AML-193 (cell line): ENCODE measurements around the gene ZMIZ1.
"Not testable (repeated sequence)": the region's sequence is repeated elsewhere in the genome, so short reads cannot be mapped to it uniquely, and the experiment has no call there.

ENCODE experiments used
- DNase-seq, 2 experiments: peaks; one replicate each; lab custom pipeline; 2025; lab: John Stamatoyannopoulos, UW

ZMIZ1 gene

DNA sequence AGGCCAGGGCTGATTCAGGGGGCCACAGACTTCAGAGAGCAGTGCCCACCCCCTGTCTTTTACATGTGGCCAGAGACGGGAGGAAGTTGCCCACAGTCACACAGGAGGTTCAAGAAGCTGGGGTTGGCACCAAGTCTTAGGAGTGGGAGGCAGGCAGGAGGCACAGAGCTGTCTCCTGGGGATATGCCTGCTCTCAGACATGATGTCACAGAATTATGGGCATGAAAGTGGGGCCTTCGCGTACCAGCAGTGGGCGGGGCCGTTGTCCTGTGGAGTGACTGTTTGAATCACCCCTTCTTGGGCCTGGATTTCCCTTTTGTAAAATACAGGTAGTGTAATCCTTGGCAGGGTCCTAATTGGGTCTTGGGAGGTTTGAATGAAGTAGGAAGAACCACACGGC, 197.3 kb downstream of the ZMIZ1 start:
- DNase-seq, result no peak

DNA sequence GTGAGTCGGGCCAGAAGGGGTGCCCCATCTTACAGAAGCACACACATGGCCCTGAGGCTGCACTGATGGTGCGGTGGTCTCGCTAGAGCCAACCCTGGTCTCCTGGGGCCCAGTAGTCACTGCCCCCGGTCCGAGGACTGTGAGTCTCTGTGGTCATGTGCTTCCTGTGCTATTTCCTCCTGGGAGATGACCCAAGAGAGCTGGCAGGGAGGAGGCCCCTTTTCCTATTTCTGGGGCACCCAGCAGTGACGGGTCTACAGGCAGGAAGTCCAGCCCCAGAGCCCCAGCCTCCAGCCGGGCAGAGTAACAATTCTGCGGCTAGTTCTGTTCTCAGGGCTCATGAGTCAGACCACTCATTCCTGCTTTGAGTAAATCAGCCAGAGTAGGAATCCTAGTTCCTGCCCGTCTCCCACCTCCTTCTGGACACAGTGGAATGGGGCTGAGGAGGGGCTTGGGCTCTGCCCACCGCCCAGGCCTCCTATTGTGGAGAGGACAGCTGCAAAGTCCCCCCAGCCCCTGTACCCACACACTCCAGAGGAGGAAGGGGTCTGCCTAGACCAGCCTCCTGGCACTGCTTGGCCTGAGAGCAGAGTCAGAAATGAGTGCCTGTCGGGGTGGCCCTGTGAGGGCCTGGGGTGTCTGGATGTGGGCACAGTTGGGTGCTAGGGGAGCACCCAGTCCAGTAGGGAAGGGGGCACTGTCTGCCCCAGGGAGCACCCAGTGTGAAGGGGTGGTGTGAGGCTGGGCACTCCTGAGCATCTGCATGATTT, 198.0 kb downstream of the ZMIZ1 start:
- peak; percentile 76 to 87 for DNase-seq

DNA sequence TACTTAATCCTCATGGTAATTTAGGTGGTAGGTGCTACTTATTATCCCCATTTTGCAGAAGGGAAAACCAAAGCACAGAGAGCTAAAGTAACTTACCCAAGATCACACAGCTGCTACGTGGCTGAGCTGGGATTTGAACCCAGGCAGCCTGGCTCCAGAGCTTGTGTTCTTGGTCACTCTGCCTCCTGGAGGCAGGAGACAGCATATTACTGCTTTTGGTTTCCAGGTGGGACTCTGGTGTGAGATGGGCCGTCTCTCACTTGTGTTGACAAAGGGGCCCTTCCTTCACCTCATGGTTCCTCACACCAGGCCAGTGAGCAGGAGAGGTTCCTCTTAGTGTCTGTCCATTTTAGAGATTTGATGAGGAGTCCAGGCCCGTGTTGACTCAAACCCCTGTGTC, 198.7 kb downstream of the ZMIZ1 start:
- DNase-seq, result no peak

DNA sequence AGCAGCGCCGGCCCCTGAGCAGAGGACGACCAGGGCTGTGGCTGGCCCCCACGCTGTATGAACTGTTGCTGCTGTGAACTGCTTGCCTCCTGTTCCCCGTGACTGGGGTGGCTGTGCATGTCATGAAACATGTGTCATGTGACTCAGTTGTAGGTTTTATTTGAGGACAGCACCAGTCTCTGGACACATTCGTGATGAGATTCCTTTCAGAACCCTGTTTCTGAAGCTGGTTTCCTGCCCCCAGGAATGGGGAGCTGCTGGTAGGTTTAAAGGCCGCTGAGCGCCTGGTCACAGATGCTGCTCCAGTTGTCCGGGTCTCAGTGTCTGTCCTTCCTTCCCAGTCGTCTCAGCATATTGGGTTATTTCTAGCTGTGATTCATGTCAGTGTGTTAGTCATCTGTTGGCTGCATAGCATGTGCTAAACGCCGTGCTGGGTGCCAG, 199.4 kb downstream of the ZMIZ1 start:
- DNase-seq, result no peak

DNA sequence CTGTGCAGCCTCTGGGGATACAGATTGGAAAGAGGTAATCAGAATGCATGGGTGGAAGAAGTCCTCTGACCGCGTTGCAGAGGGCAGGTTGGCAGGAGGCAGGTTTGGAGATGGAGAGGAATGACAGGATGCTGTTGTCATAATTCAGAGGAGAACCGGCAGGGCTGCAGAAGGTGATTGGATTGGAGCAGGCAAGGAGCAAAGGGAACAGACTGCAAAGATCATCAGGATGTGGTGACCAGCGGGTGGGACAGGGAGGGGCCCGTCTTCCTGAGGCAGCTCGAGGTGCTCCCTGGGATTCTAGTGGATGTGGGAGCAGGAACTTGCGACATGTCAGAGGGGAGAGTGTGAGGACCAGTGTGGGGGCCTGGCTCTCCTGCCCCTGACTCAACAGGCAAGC, 200.0 kb downstream of the ZMIZ1 start:
- no peak for DNase-seq

DNA sequence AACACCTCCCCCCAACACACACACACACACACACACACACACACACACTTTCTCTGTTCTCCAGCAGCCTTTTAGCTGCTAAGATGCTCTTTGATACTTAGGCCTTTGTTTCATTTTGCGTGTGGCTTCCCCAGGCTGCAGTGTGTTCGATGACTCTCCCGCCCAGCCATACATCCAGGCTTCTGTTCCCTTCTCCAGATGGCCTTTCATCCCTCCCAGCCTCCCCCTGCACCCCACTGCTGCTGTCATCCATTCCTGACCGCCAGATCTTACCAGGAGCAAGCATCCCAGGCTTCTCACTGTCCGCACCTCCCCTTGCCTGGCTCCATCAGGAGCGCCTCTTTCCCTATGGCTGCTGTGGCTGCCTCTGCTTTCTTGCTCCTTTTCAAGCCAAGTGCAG, 200.7 kb downstream of the ZMIZ1 start:
- no peak for DNase-seq

DNA sequence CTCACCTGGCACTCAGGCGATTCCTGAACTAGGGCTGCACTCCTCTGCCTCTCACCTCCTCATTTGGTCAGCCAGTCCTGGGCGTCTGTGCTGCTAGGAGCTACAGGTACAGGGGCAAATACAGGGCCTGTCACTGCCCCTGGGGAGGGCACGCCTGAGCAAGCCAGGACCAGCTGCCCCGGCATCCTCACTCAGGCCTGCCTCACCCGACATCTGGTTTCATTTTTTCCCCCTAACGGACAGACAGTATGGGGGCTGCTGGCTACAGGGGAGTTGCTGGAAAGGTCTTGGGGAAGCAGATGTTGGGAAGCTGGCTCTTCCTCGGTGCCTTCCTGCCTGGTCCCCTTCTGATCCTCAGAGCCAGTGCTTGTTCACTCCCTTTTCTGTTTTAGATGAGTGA, 201.2 kb downstream of the ZMIZ1 start:
- no peak for DNase-seq

DNA sequence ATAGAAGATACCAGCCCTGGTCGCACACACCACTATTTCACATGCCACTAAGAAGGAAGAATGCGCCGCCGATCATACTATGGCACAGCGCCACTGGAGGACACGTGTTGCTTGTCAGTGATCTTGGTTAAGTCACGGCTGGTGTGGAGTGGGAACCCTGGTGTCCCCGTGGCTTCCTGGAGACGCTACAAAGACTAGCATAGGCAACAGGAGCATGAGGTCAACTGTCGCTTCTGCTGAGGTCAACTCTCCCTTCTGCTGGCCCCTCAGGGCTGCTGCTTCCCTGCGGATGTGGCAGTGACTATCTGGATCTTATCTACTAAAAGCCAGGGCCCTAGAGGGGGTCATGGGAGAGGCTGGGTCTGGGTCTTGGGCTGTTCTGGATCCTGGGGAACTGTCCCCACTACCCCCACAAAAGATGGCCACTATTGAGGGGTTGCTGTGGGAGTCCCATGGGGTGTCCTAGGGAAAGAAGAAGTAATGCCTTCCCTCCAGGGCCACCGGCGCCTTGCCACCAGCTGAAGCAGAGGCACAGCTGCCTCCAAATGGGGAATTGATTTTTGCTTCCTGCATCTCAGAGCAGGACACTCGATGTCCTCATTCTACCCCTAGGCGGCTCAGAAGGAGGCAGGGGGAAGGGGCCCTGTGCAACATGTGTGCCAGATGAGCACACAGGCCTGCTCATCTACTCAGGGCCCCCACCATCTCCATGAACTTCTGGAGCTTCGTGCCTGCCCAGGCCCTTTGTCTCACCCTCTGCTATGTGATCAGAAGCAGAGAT, 201.9 kb downstream of the ZMIZ1 start:
- DNase-seq, result peak; percentile 16 to 20

DNA sequence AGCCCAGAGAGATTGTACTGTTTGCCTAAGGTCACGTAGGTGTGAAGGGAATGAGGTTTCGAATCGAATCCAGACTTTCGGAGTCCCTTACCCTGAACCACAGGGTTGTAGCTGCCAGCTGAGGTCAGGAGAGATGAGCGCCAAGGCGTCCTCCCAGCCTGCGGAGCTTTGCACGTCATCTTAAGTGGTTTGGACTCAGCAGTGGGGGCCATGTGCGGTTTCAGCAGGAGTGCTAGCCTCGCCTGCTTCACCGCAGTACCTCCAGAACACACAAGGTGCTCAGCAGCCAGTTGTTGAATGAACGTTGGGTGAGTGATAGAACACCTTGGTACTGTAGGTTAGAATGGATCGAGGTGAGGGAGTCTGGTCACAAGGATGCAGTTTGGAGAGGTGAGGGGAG, 203.6 kb downstream of the ZMIZ1 start:
- DNase-seq, result no peak

DNA sequence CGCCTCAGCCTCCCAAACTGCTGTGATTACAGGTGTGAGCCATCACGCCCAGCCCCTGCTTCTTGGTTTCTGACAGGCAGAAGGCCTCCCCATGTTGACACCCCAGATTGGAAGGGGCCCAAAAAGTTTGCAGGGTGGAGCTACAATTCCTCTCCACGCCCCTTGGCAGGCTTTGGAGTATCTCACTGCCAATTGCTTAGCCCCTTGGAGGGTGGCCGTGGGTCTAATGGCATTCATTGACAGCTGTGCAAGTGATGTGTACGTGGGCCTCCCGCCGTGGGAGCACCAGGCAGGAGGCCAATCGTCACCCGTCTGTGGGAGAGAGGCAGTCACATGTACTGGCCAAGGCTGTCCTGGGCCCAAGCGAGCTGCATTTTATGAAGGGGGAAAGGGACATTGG, 204.8 kb downstream of the ZMIZ1 start:
- DNase-seq, result no peak

DNA sequence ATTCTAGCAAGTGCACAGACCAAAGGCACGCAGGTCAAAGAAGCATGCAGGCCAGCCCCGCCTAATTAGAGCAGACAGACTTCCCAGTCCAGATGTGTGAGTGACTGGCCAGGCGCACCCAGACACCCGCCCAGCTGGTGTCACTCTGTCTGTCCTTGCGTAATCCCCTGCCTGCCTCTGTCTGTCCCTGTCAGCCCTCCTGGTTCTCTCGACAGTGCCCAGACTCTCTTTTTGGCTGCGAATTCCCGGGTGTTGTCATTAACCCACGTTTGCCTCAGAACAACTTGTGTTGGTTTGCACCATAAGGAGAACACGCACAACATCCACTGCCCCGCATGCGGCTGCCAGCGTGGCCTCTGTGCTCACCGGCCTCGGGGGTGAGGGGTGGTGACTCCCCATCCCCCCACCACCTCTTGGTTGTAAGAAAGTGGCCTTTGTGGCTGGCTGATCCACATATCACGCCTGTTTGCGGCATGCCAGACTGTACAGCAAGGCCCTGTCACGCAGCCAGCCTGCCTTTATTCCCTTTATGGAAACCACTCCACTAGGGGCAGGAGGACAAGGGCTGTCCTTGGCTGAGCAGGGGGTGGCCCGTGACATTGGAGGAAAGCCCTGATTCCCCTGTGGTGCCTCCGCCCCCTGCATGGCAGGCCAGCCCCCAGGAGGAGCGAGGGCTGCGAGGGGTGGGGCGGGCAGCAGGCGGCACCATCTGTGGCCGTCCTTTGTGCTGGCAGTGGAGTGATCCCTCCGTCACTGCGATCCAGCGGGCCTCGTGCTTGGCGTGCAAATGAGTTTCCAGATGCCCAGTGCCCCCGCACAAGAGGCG, 205.7 kb downstream of the ZMIZ1 start:
- DNase-seq, result peak; percentile 46 to 59

DNA sequence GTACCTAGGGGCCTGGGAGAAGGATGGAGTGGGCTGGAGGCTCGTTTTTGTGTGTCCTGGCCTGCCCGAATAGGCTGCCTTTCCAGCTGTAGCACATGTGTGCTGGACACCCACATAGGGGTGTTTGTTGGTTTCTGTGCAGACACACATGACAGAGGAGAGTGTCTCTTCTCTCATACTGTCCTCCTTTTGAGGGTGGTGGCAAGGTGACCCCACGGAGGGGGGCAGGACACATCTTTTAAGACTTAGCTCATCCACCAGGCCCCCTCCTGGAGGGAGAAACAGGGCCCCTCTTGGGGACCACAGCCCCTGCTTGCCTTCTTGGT, 206.3 kb downstream of the ZMIZ1 start:
- no peak for DNase-seq

DNA sequence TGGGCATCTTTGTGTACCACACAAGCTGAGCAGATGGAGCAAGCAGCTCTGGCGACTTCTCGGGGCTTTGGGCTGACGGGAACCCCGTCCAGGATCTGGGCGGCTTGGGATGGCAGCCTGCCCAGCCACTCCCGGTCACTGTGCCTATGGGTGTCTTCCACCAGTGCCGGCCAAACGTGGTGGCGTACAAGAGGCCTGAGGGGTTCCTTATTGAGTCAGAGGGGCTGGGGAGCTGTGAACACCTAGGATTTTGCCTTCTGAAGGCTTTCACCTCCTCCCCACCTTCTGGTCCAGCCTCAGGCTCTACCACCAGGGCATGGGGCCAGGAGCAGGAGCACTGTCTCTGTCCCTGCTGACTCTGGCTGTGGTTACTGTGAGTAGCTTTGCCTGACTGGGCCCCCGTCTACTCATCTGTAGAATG, 206.7 kb downstream of the ZMIZ1 start:
- DNase-seq, result no peak

DNA sequence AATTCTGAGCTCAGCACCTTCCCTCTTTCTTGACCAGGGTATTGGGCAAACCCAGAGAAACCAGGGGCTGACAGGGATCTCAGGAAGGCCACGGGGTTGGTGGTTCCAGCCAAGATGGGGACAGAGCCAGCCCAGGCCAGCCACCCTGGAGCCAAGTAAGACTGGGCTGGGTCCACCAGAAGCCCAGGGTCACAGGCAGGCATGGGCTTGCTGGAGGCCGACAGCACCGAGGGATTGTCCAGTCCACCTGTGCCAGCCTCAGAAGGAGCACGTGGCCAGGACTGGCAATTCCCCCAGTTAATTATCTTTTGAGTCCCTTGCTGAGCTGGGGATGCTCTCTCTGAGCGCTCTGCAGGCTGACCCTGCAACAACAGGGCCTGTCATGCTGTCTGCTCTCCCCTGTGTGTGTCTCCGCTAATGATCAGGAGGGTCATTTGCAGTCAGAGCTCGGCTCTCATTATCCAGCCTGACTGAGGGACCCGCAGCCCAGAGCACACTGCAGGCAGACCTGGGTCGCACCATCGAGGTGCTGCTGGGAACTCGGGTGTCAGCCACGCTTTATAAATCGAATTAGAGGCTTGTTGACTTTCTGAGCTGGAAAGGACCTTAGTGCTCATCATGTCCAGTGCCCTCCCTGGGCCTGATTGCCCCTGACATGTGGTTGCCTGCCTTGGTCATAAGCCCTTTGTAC, 209.0 kb downstream of the ZMIZ1 start:
- DNase-seq, result no peak

DNA sequence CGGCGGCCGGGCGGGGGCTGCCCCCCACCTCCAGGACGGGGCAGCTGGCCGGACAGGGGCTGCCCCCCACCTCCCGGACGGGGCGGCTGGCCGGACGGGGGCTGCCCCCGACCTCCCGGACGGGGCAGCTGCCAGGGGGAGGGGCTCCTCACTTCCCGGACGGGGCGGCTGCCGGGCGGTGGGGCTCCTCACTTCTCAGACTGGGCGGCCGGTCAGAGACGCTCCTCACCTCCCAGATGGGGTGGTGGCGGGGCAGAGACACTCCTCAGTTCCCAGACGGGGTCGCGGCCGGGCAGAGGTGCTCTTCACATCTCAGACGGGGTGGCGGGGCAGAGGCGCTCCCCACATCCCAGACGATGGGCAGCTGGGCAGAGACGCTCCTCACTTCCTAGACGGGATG, 210.3 kb downstream of the ZMIZ1 start:
- not testable (repeated sequence) for DNase-seq

DNA sequence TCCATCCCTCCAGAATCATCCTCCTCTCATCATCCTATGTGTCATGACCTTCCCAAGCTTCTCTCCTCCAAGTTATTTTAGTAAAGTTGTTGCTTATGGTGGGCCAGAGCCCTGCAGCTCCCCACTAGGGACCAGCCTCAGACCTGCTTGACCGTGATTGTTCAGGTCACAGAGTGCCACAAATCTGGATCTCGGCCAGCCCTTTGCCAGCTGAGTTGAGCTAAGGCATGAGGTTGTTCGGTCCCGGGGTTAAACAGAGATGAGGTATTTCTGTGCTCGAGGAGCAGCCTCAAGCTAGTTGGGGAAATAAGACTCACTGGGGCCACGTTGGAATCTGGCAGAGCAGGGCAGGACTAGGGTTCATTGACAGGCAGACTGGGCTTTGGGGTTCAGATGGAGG, 212.2 kb downstream of the ZMIZ1 start:
- no peak for DNase-seq

DNA sequence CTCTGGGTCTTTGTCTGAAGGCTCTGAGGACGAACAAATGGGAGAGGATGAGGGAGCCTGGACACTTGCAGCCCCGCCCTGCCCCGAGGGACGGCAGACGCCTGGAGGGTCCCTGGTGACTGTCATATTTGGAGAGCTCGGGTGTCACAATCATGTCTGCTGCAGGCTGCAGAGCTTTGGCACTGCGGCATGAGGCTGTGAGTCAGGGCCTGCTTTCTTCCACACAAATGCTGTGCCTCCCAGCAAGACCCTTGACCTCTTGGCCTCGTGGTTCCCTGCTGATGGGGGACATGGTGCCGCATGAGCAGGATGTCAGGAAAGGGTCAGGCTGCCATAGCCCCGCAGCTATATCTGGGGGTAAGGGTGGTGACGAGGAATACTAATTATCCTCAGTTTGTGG, 213.6 kb downstream of the ZMIZ1 start:
- no peak for DNase-seq

DNA sequence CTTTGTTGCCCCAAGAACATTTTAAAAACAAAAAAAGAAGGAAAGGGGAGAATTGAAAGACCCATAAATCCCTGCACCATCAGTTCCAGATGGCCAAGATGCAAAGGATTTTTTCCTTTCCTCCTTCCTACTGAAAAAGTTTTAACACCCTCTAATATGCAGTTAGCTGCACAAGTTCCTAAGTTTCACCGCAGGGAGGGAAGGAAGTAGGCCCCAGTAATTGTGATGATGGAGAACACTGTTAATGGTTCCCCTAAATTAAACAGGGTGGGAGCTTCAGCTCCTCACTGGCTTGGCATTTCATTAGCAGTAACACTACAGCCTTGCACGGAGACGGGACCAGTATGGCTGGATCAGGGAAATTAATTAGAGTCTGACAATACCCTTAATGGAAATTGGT, 214.8 kb downstream of the ZMIZ1 start:
- peak in 1 of 2 experiments; percentile 2 for DNase-seq

DNA sequence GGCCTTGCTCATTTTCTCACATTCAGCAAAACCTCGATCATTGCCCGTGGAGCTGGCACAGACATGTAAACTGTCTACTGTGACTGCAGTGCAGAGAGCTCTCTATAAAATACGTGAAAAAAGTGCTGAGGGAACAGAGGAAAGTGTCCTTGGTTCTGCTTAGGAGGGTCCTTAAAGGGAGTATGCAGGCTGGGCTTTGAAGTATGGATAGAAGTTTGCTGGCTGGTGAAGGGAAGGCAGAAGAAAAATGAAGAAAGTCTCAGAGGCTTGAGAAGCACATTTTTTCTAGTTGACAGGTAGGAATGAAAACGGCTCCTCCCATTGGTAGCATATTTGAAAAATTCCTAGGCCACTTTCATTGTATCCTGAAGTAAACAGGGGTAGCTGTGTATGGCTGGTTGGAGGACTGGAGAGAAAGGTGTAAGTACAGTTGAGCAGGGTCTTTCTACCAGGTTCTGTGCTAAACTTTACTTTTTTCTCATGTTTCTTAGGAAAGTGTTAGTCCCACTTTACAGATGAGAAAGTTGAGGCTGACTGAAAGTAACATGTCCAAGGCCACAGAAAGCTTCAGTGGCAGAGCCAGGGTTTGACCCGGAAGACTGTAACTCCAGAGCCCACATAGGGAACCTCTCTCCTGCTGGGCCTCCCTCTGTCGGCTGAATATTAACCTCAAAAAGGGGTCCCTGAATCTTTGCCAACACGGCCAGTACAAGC, 215.5 kb downstream of the ZMIZ1 start:
- DNase-seq, result no peak

DNA sequence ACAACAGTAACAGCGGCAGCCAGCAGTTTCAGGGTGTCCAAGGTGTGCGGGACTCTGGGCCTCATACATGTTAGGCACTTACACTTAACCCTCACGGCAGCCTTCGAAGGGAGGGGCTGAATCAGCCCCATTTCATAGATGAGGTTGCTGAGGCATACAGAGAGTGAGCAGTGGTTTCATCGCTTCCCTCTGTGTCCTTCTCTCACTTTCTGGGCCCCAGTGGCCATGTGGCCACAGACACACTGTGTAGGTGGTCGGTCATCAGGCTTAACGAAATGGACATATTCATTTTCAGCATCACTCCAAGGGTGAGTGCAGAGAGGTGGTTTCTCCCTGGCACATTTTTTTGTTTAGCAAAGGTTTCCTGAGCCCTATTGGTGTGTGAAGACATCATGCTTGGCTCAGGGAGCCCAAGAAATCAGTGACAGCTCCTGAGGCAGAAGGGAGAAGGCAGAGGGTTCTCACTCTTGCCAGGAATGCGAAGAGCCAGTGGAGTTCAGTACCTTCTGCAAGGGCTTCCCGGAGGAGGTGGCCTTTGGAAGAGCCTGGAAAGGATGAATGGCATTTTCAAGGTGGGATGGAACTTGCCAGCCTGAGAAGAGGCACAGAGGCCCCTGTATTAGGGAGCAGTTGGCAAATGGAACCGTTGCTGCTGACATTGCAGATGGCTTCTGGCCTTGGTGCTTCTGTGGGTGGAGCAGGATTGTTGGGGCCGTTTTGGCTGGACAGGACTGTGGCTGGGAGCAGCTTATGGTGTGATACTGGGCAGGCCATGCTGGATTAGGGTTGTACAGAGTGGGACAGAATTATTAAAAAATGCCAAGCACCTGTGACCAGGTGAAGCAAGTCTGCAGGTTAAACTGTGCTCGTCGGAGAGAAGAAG, 216.8 kb downstream of the ZMIZ1 start:
- no peak for DNase-seq
